ENCODE measurements around the gene TNRC6C. TPM values are rescaled to one million over a fixed set of nuclear protein-coding genes. Genes with fewer than 3 reads are reported as not detected.
"Not testable (repeated sequence)": the region's sequence is repeated elsewhere in the genome, so short reads cannot be mapped to it uniquely, and the experiment has no call there.

Gene TNRC6C
- total RNA-seq, 4 donors from 2014 or later = 4.7 to 9.0 (median 7.6) TPM

- intact Hi-C loops (cut with DNase I; ENCODE audit: low total_unique reads) (no loop called here), in situ Hi-C loops (cut with MboI; ENCODE audit: low sequenced_read_pairs in 4 of 4) (loop anchor here in 2 of 4 donors (5.0 to 10.0 kb wide), 3 partner anchors 62 to 130 kb away; partner anchors contain the start of genes AFMID (in 1 of the 2) and TK1 (in 1 of the 2))
- H3K9me3 ChIP-seq = no peaks in the 10 kb centered on the region
- no peak overlapping the region for H3K4me3 ChIP-seq
- H3K27ac ChIP-seq = no peak overlapping the region
- DNase-seq (no peak), ATAC-seq (no peak)
- TF ChIP-seq CTCF (IDR thresholded peaks at IDR 0.05 in 4 of 5, conservative IDR thresholded peaks at IDR 0.05 in 1 of 5) (no peak), POLR2A (IDR thresholded peaks at IDR 0.05) (no peak)
- no peaks in the 10 kb centered on the region for H3K36me3 ChIP-seq
- H3K27me3 ChIP-seq = no peaks in the 10 kb centered on the region
- peaks cover 19% of the 10 kb centered on the region in 2 donors for H3K4me1 ChIP-seq
Observed at GRCh38 chr17:78114831-78115723, 156.6 kb downstream of the TNRC6C start.

GRCh38 chr17:78115803-78116202, 157.3 kb downstream of the TNRC6C start:
- ATAC-seq; H3K27me3 ChIP-seq; H3K27ac ChIP-seq; intact Hi-C loops (cut with DNase I; ENCODE audit: low total_unique reads); DNase-seq; H3K36me3 ChIP-seq; H3K9me3 ChIP-seq; H3K4me3 ChIP-seq: not testable (repeated sequence)
- in situ Hi-C loops (cut with MboI; ENCODE audit: low sequenced_read_pairs in 4 of 4) = loop anchor here in 1 of 4 donors (10.0 kb wide), 2 partner anchors 69 to 129 kb away; partner anchors contain the start of genes AFMID and TK1
- peaks cover 13 to 15% of the 10 kb centered on the region in 2 donors for H3K4me1 ChIP-seq

- no peak overlapping the region for H3K27ac ChIP-seq
- no peak overlapping the region for H3K4me3 ChIP-seq
- DNase-seq = no peak
- no peak for ATAC-seq
- in situ Hi-C loops (cut with MboI; ENCODE audit: low sequenced_read_pairs in 4 of 4) (loop anchor here in 1 of 4 donors (10.0 kb wide), 2 partner anchors 68 to 128 kb away; partner anchors contain the start of genes AFMID and TK1), intact Hi-C loops (cut with DNase I; ENCODE audit: low total_unique reads) (no loop called here)
- no peaks in the 10 kb centered on the region for H3K36me3 ChIP-seq
- peaks cover 9 to 10% of the 10 kb centered on the region in 2 donors for H3K4me1 ChIP-seq
- no peaks in the 10 kb centered on the region for H3K27me3 ChIP-seq
- no peak for TF ChIP-seq POLR2A (IDR thresholded peaks at IDR 0.05)
- no peak for TF ChIP-seq CTCF (IDR thresholded peaks at IDR 0.05 in 4 of 5, conservative IDR thresholded peaks at IDR 0.05 in 1 of 5)
- H3K9me3 ChIP-seq = no peaks in the 10 kb centered on the region
Observed at GRCh38 chr17:78116411-78116810, 157.9 kb downstream of the TNRC6C start.

GRCh38 chr17:78117027-78117981, 158.8 kb downstream of the TNRC6C start:
- ATAC-seq (no peak), DNase-seq (no peak)
- no peak overlapping the region for H3K4me3 ChIP-seq
- intact Hi-C loops (cut with DNase I; ENCODE audit: low total_unique reads) = no loop called here
- no peaks in the 10 kb centered on the region for H3K9me3 ChIP-seq
- no peaks in the 10 kb centered on the region for H3K36me3 ChIP-seq
- in situ Hi-C loops (cut with MboI; ENCODE audit: low sequenced_read_pairs in 4 of 4) = loop anchor here in 1 of 4 donors (10.0 kb wide), 2 partner anchors 67 to 127 kb away; partner anchors contain the start of genes AFMID and TK1
- H3K27ac ChIP-seq = no peak overlapping the region
- H3K27me3 ChIP-seq = no peaks in the 10 kb centered on the region
- H3K4me1 ChIP-seq = peaks cover 6 to 9% of the 10 kb centered on the region in 2 donors
- no peak for TF ChIP-seq POLR2A (IDR thresholded peaks at IDR 0.05)
- TF ChIP-seq CTCF (IDR thresholded peaks at IDR 0.05 in 4 of 5, conservative IDR thresholded peaks at IDR 0.05 in 1 of 5) = peak in 4 of 5 experiments; percentile 4 to 42 (median 22)
